NCI-H2029 (cell line): ENCODE measurements around the gene GLDC.

Experiments
- DNase-seq: peaks from one replicate; lab custom pipeline; 2025; lab: John Stamatoyannopoulos, UW

GLDC gene

DNA sequence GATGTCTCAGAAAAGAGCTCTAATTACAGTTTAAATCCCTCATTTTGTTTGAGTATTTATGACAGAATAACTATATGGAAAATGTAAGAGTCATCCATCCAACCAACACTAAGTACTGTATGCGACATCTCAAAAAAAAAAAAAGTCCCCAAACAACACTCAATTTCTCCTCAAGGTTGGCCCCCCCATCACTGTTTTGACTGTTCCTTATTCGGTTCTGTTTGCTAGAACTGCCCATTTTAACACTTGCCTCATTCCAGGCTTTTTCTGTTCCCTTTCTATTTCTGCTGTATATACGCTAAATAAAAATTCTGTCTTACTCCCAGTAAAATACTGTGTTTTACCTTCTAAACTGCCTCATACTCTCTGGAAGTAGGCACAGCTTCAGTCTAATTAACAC is 25.2 kb downstream of the GLDC start:
- no peak for DNase-seq

DNA sequence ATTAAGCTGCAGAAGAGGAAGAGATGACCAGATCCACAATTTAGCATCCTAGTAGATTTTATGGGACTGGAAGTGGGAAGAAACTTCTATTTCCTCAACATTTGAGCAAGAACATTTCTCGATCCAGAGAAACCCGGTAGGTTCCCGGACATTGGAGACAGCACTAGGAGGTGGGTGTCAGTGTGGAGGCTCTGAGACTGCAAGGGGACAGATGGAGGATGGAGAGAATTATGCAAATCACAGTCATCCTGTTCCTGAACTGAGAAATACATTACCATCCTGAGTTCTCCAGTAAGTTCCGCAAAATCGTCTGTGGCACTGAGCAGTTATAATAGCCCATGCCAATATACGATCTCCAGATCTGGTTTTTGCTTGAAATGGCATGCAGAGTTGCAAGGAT is 25.6 kb downstream of the GLDC start:
- no peak for DNase-seq

DNA sequence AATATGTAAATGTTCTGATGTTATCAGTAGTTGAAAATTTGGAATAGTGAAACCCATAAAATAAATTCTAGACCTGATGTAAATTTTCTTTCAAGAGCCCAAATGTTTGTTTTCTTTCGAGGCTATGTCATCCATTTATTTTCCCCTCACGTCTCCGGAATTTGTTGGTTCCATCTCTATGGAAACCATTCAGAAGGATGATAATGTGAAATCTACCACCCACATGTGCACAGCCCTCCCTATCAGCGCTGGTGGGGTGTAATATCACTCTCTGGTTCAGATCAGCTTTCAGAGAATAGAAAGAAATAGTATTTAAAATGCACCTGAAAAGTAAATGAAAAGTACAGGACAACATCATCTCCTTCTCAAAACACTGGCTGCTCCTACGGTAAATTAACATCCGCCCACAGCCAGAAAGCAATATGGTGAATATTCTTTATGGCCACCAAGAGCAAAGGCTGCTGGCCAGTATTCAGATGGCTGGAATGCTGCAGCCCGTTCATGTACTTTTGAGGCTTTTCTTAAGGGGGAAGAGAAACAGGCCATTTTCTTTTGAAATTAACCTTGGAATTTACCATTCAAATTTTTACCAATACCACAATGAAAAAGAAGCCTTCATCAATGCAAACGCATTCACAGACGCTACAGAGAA is 28.5 kb downstream of the GLDC start:
- no peak for DNase-seq

- no peak for DNase-seq
Observed at GRCh38 chr9:6614489-6614888, 31.0 kb downstream of the GLDC start.

DNA sequence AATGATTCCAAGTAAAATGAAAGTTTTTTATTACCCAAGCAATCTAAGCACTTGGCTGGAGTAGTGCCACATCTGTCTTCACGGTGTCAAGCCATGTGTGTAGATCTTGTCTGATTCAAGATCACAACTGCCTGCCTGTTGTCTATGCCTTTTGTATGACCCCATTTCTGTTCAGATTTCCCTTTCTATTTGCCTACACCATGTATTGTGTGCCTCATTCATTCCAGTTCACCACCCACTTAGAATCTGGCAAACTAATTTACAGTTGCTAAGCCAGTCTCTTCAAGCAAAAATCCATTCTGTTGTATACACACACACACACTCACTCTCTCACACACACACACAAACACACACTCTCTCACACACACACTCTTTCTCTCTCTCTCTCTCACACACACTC is 33.7 kb downstream of the GLDC start:
- no peak for DNase-seq

DNA sequence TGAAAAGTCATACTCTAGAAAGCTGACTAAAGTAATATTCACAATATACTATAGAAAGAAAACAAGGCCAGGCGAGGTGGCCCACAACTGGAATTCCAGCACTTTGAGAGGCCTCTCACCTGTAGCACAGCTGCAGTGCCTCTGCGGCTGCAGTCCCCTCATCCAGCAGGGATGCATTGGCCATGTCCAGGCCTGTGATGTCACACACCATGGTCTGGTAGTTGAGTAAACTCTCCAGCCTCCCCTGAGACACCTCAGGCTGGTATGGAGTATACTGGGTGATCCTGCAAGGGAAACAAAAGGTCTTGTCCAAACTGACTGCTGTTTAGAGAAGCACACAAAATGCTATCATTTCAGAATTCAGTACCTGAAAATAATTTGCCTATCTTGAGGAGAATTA is 35.5 kb downstream of the GLDC start:
- no peak for DNase-seq

DNA sequence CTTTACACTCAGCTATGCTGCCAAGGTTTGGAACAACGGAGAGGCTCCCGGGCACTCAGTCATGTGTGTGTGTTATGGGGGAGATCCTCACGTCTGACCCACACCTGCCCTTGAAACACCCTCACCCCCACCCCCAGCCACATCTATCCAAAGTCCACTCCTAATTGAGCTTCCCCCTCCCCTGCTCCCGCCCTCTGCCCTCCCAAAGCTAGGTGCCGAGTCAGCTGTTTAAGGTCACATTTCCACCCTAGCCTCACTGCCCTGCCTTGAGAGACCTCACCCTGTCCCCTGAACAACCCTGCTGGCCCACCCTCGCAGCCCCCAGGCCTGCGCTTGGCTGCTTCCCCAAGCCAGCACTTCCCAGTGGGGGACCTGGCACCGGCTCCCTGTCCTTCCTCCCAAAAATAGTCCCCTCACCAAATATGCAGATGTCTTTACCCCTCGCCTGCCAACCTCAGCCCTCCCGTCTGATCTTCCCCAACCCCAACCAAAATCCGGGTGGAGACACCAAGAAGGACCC is 36.0 kb downstream of the GLDC start:
- DNase-seq, result no peak

DNA sequence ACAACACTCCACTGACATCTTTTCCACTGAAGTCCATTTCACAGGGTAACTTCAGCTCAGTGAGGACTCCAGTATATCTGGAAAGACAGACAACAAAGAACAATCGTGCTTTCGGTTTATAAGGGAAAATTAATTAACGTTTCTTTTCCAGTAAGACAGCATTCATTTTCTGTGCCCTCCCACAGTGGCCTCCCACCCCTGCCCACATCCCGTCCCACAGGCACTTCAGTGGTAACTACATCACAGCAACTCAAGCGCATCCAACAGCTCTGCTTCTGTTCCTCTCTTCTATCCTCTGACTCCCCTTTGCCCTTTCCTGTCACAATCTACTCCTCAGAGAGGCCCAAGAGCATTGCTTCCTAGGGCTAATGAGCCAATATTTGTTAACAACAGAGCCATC is 40.3 kb downstream of the GLDC start:
- no peak for DNase-seq

DNA sequence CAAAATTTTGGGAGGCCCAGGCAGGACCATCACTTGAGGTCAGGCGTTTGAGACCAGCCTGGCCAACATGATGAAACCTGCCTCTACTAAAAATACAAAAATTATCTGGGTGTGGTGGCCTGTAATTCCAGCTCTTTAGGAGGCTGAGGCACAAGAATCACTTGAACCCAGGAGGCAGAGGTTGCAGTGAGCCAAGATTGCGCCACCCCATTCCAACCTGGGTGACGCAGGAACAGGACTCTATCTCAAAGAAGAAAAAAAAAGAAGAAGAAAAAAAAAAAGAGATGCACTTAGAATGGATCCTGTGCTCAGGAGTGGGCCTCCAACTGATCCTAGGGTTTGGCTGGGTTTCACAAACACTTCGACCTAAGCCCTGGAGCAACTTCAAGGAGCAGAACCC is 45.1 kb downstream of the GLDC start:
- DNase-seq, result no peak

DNA sequence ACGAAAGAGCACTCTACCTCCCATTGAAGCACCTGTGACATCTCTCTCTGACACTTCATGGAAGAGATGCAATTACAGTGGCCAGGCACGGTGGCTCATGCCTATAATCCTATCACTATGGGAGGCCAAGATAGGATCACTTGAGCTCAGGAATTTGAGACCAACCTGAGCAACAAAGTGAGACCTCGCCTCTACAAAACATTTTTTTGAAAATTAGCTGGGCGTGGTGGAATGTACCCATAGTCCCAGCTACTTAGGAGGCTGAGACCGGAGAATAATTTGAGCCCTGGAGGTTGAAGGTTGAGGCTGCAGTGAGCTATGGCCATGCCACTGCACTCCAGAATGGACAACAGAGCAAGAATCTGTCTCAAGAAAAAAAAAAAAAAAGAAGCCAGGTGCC is 45.5 kb downstream of the GLDC start:
- DNase-seq, result no peak

DNA sequence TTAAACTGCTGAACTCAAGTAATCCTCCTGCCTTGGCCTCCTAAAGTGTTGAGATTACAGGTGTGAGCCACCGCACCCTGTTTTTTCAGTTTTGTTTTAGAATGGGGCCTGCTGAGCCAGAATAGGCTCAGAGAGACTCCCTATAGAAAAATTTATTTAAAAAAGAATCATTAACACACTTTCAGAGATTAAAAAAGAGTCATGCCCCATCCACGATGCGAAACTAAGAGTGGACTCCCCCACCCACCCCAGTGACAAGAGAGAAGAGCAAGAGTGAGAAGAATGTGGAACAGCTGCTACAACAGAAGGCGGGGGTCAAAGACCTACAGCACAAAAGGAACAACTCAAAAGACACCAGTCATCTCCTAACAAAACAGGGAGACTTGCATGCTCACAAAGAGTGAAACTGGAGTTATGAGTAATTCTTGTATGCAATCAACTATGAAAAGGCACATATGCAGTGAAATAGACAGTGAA is 47.2 kb downstream of the GLDC start:
- no peak for DNase-seq

DNA sequence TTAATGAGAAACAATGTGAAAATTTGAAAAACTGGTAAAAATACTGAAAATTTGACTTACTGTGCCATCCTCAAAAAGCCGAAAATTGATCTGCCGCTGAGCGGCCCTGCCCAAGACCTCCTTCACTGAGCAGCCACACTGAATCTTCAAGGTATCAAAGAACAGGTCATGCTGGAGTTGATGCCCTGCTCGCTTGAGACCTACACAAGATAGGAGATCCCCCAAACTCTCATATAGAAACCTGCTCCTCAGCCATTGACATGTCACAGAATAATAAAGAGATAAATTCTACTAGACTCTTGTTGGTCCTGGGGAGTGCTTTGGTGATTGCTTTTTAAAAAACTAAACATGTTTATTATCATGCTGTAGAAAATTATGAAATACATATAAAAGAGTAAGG is 52.7 kb downstream of the GLDC start:
- DNase-seq, result no peak

- DNase-seq, result no peak
Observed at GRCh38 chr9:6592231-6592630, 53.3 kb downstream of the GLDC start.

GRCh38 chr9:6590772-6591384 is 54.7 kb downstream of the GLDC start:
- no peak for DNase-seq

GRCh38 chr9:6590334-6590733 is 55.2 kb downstream of the GLDC start:
- no peak for DNase-seq

- no peak for DNase-seq
Observed at GRCh38 chr9:6584881-6585597, 60.5 kb downstream of the GLDC start.

GRCh38 chr9:6581253-6581652 is 64.3 kb downstream of the GLDC start:
- DNase-seq, result no peak

DNA sequence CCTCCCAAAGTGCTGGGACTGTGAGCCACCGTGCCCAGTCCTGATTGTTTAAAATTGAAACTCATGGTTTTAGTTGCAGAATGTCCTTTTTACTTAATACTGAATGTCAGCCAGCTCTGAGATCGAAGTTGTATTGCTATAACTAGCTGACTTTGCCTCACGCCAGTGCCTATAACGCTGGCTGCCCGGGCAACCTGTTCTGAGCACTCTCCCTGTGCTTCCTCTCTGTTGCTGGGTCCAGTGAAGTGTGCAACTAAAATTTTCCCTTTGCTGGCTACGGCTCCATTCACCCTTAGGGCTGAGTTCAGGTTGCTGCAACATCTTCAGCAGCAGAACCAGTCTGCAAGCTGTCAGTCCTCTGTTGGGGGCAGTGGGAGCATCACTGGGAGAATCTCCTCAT is 65.9 kb downstream of the GLDC start:
- DNase-seq, result no peak

- DNase-seq, result no peak
Observed at GRCh38 chr9:6576987-6577386, 68.5 kb downstream of the GLDC start.

GRCh38 chr9:6575324-6576034 is 70.0 kb downstream of the GLDC start:
- DNase-seq, result no peak

DNA sequence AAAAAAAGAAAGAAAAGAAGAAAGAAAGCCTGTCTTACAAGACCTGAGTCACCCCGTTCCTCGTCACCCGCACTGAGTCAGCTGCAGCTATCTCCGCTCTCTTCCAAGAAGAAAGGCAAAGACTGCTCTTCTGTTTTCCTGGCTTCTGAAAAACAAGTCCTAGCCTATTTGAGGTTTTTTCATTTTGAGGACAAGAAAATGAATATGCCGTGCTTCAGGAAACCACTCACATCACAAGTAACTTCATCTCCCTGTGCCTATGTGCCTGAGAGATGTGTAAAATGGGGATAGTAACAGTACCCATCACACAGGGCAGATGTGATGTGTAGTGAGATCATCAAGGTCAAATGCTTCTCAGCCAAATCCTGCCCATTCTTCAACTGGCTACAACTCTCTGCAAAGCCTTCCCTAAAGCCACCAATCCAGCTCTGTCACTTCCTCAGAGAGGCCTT is 78.4 kb downstream of the GLDC start:
- no peak for DNase-seq

GRCh38 chr9:6566409-6567139 is 79.0 kb downstream of the GLDC start:
- no peak for DNase-seq
